ENCODE data around the gene GPD2. TPM values are rescaled to one million over a fixed set of nuclear protein-coding genes. Genes with fewer than 3 reads are reported as not detected.
"Not testable (repeated sequence)": the region's sequence is repeated elsewhere in the genome, so short reads cannot be mapped to it uniquely, and the experiment has no call there.

GPD2 gene
- total RNA-seq, 1 donor from 2014 or later: 3.2 TPM

DNA sequence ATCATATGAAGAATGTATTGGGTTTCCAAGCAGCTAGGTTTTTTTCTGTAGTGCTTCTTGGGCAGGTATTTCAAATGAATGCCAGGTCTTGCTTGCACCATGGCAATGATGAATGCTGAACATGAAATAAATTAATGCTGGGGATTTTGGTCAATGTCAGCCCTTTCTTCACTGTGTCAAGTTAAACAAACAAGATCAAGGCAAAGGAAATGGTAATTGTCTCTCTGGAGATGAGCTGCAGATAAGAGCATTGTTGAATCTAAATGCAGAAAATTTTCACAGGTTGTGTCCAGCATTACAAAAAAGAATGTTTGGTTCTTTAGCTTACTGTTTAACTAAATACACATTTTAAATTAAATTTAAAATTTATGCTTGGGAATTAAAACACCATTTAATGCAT is 144.3 kb downstream of the GPD2 start:
- DNase-seq (ENCODE audit: low spot score): no peak

DNA sequence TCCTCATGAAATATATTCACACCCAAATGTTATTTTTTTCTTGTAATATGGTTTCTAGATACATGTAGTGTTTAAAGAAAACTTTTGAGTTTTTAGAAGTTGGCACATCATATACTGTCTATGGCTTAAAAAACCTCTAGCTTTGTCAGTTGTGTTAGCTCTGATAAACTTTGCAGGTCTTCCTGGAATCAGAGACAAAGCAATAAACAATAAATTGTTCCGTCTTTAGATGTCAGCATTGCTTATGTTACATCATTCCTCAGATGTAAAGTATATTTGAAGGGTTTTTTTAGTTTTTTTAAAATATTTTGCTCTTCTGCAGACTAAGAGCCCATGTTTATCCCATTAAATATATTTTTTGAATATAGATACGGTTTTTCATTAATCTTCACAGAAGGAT is 145.1 kb downstream of the GPD2 start:
- DNase-seq (ENCODE audit: low spot score) (no peak), ATAC-seq (no peak)

More for the DNA sequence above, 144.3 kb downstream of the GPD2 start:
- ATAC-seq: no peak

DNA sequence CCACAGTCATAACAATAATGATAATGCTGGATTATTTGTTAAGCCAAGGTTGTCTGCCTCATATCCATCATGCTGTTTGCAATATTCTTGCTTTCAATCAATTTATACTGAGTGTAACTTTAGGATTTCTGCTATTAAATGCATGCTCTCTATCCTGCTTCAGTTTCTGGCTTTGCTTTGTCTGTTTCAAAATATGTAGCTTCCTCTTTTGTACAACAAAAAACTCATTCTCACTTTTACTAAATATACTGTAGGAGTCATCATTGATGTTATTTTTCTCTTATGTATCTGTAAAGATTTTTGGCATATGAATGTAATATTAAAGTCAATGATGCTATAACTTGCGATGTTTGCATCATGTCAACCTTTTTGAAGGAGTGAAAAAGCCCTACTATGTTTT is 149.3 kb downstream of the GPD2 start:
- ATAC-seq: no peak

DNA sequence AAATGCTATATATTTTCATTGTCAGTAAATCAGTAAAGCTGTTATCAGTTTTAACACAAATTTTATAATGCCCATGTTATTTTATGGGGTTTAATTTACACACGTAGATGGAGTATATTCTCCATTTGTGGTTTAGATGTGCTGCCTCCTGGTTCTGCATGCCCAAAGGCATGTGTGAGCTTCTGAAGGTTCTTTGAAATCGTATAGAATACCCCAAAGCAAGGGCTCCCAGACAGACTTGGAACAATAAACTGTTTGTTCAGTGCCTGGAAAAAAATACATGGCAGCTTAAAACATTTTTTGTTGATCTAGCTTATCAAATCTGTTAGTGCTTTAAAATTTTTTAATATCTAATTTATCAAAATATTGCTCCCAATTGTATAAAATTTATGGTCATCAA is 150.4 kb downstream of the GPD2 start:
- ATAC-seq: no peak
- no peak for DNase-seq (ENCODE audit: low spot score)

More for the DNA sequence above, 149.3 kb downstream of the GPD2 start:
- DNase-seq (ENCODE audit: low spot score): no peak

DNA sequence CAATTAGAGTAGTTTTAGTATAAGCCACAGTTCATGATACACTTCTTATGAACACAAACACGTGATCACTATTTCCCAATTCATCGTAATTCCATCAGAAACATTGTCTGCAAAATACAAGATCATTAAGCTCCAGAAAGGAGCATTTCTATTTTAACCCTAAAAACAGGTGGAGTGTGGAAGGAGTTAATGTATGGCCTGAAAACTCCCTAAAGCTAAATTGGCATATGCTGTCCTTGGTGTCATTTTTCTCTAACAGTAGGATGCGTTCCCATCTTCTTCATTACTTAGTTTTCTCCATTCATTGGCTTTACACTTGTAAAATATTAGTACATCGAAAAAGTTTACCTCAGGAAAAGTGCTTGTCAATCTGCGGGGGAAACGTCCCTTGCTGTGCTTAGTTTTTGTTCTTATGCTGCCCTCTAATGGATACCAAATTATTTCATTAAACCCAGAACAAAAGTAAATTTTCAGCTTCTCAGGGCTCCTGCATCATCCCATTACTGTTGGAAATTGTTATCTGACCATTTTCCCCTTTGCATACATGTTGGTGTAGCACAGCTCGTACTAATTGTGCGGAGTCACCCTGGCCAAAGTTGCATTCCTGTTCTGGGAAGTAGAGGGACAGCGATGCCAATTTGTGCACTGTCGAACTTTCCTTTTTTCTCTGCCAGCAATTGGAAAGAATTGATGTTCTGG is 153.4 kb downstream of the GPD2 start:
- DNase-seq (ENCODE audit: low spot score) (no peak), ATAC-seq (peak; percentile 89)

DNA sequence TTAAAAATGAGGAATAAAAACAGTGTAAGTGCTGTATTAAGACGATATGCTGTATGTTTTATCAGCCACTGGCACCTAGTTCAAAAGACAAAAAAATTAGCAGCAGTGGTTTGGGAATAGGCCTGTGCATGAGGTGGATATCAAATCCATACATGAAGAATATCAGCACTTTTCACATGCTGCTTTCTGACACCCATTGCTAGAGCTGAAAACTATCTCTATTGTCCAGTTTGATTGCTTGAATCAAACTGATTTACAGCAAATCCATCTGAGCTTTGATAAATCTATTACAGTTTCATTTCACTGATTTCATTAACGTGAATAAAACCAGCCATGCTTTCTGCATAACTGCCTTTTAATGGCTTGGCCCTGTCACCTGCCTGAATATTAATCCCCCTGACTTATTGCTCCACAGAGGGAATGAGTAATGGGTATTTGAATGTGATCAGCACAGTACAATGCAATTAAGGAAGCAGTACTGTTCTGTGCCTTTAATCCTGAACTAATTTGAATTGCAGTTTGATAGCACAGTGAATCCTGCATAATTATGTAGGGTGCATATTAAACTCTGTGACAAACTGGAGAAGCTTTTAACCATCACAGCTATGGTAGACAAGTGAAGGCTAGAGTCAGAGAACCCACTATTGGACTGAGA is 154.0 kb downstream of the GPD2 start:
- DNase-seq (ENCODE audit: low spot score) (no peak), ATAC-seq (no peak)

- DNase-seq (ENCODE audit: low spot score): no peak
- no peak for ATAC-seq
These were observed 156.8 kb downstream of the GPD2 start for GRCh38 chr2:156592809-156593593.

DNA sequence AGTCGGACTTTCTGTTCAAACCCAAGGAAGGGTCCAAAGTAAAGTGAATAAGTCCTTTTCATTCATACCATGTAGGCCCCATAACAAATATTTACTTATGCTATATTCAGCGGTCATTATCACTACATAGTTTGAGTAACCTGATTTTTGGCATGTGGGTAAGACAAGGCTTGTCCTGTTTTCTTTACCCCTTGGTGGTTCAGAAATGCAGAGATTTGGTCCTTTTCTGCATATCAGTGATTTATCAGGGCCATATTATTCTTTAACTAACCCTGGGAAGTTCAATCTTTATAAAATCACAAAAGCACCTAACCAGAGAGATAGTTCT is 157.4 kb downstream of the GPD2 start:
- ATAC-seq (no peak), DNase-seq (ENCODE audit: low spot score) (no peak)

GRCh38 chr2:156598563-156598962 is 162.4 kb downstream of the GPD2 start:
- DNase-seq (ENCODE audit: low spot score) (no peak), ATAC-seq (no peak)

- ATAC-seq (no peak), DNase-seq (ENCODE audit: low spot score) (no peak)
These were observed 164.0 kb downstream of the GPD2 start for GRCh38 chr2:156600196-156600595.

DNA sequence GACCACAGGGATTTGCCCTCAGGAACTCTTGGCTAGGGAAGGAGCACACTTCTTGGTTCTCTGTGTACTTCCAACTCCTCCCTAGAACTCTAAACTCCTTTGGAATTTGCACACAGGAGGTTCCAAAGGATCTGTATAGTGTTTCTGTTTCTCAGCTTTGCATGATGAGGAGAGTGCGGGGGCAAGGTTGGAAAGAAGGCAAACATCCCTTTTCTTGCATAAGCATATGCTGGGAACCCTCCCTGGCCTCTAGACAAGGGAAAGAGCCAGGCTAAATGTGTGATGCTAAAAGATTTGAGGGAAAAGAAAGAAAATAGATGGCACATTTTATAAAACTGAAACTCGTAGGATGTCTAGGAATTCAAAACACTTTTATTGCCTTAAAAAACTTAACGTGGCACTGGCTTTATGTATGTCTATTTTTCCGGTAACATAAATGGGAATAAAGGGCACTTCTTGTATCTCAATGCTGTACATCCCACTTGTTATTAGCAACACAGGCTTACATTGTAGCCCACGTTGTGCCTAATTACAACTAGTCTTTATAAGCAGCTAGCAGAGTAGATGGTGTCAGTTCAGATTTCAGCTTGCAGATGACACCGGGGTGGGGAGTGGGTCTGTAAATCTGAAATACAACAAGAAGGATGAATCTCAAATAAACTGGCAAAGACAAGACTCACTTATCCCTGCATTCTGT is 165.8 kb downstream of the GPD2 start:
- ATAC-seq (no peak), DNase-seq (ENCODE audit: low spot score) (no peak)

GRCh38 chr2:156602552-156602933 is 166.4 kb downstream of the GPD2 start:
- no peak for ATAC-seq
- DNase-seq (ENCODE audit: low spot score): no peak

DNA sequence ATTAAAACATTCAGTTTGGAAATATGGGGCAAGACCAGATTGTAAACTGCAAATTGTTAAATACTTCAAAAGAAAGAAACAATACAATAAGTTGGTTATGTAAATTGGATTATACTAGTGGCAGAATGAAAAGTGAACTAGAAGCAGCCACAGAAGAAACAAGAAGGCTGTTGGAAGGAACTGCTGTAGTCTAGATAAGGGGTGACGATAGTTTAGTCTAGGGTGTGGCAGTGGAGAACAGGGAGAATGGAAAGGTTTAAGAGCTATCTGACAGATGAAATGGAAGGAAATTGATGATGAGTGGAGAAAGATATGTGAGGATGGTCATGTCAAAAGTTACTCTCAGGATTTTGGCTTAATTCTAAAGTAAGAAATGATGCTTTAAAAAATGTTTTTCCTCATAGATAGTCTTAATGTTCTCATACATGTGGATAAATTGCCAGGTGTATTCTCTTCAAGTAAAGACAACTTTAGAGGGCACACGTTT is 179.7 kb downstream of the GPD2 start:
- no peak for DNase-seq (ENCODE audit: low spot score)
- ATAC-seq: no peak

GRCh38 chr2:156618071-156618470 is 181.9 kb downstream of the GPD2 start:
- ATAC-seq; DNase-seq (ENCODE audit: low spot score): not testable (repeated sequence)

DNA sequence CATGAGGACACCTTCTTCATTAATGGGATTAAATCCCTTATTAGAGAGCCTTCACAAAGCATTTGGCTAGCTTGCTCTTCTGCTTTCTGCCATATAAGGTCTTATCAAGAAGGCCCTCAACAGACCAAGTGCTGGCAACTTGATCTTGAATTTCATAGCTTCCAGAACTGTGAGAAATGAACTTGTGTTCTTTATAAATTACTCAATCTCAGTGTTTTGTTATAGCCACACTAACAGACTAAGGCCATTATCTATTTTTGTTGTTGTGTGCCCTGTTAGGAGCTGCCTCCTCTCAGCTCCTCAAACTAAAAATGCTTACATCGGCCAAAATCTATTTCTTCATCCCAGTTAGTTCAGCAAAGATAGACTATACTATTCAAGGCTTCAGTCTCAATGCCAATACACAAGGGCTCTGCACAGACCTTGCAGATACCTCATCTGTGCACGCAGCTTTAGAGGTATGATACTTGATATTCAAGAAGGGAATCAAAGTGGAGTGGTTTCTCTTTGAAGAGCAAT is 182.9 kb downstream of the GPD2 start:
- no peak for DNase-seq (ENCODE audit: low spot score)
- ATAC-seq: no peak

DNA sequence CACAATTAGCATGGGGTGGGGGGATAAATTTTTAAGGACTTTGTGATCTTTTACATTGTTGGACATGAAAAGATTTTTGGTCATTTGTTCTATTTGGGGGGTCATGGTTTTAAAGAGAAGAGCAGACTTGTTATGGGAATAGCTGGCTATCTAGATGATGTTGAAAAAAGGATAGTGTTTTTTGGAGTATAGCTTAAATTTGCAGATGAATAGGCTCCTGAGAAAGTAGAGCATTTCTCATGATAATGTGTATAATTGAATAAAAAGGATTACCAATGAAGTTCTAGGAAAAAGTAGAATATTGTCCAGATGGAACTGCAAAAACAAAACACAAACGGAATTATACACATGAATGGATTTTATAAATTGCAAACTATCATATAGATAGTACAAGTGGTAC is 186.3 kb downstream of the GPD2 start:
- DNase-seq (ENCODE audit: low spot score) (no peak), ATAC-seq (no peak)

DNA sequence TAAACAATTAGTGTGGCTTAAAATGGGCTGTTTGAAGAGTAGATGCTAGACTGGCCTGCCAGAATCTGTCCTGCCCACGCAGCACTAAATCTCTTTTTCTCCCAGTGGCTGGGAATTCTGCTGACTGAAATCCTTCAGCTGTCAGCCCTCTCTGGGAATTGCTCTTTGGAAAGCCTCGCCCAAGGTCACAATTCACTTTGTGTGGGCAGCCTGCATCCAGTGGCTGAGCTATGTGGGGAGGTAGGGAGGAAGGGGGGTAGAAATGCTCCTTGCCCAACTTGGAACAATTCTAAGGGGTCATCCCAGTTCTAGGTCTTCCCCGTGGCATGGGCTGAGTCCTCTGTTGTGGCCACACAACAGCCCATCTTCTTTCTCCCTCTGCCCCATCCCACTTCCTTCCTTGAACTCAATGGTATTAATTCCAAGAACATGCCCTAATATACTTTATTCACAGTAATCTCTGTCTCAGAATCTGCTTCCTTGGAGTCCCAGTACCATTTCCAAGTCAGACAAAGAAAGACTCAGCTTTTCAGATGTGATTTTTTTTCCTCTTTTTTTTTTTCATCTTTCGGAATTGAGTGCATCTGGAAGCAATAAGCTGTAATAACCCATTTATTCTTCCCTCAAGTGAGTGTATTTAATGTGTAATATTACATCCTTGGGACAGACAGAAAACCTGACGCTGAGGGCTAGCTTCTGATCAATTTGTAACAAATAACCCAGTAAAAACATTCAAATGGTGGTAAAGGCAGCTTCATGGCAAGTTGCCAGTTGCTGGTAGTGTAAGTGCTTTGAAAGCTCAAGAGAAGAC is 189.4 kb downstream of the GPD2 start:
- ATAC-seq (no peak), DNase-seq (ENCODE audit: low spot score) (no peak)

DNA sequence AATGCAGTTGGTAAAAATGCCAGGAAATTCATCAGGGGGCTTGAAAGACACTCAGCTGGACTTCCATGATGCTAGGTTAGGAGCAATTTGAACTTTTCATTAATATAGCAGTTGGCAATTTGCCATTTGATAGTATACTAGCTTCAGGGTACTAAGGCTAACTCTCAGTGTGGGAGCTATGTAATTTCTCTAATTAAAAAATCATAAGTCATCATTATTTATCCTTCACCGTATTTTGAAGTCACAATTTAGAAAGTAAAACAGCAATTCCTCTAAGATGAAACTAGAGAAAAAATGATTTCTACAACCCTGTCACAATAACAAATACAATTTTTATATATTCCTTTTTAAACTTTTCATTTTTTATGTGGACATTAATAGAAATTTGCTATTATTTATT is 190.8 kb downstream of the GPD2 start:
- no peak for DNase-seq (ENCODE audit: low spot score)
- no peak for ATAC-seq

DNA sequence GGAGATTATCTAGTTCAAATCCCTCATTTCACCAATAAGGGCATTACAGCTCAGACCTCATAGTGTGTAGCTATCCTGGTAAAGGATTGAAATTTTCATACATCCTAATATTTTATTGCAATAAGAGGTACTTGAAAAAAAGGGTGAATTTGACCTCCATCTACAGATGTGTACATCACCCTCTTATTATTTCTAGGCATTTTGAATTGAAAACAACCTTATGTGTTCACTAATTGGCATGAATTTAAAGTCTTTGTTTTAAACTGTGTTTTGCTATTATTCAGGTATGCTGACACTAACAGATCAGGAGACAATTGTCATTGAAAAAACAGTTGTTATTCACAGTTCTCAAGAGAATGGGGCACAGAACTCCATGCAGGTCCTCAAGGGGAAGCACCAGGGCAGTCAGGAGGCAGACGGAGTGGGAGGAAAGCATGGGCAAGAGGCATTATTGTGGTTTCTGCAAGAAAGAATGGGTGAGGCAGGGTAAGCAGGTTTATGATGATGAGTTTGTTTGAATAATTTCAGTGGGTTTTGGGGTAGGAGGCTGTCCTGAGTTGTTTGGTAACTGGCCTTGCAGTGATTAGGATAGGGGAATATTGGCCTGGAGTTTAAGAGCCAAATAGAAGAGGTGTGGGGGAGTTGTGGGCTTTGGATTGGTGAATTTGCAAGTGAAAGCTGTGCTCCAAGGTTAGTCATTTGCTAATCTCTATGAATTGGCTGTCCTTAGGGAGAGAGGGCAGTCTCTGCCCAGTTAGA is 194.6 kb downstream of the GPD2 start:
- ATAC-seq: no peak

GRCh38 chr2:156635646-156636045 is 199.5 kb downstream of the GPD2 start:
- DNase-seq (ENCODE audit: low spot score): no peak
- no peak for ATAC-seq

More for the DNA sequence above, 194.6 kb downstream of the GPD2 start:
- DNase-seq (ENCODE audit: low spot score): no peak

All from left lobe of liver (tissue), 2 donors.